ENCODE data around the gene ZNF14.
"Not testable (repeated sequence)": the region's sequence is repeated elsewhere in the genome, so short reads cannot be mapped to it uniquely, and the experiment has no call there.

Gene ZNF14

GRCh38 chr19:19686580-19686979 lies 46.3 kb downstream of the ZNF14 start:
- no peak for DNase-seq

- not testable (repeated sequence) for DNase-seq
These were observed 46.8 kb downstream of the ZNF14 start for GRCh38 chr19:19686119-19686518.

GRCh38 chr19:19679176-19680073 lies 53.5 kb downstream of the ZNF14 start:
- no peak for DNase-seq

- no peak for DNase-seq
These were observed 55.3 kb downstream of the ZNF14 start for GRCh38 chr19:19677579-19677978.

- DNase-seq, result no peak
These were observed 58.6 kb downstream of the ZNF14 start for GRCh38 chr19:19674315-19674714.

- DNase-seq, result no peak
These were observed 60.1 kb downstream of the ZNF14 start for GRCh38 chr19:19672816-19673215.

GRCh38 chr19:19670070-19670551 lies 62.8 kb downstream of the ZNF14 start:
- no peak for DNase-seq

GRCh38 chr19:19668230-19669012 lies 64.5 kb downstream of the ZNF14 start, which contains the start of gene ZNF101:
Gene ZNF101 (plus strand): TSS chr19:19668839. CDS start chr19:19668964, 125 bp downstream.
- DNase-seq, result peak; percentile 86

GRCh38 chr19:19665420-19665948 lies 67.4 kb downstream of the ZNF14 start:
- DNase-seq, result not testable (repeated sequence)

- DNase-seq, result peak; percentile 96
These were observed 69.4 kb downstream of the ZNF14 start, which contains the start of gene ATP13A1 for GRCh38 chr19:19663256-19664120. Gene ATP13A1 (minus strand): TSS chr19:19663676. CDS start chr19:19663666, 10 bp downstream.

GRCh38 chr19:19662871-19663255 lies 70.0 kb downstream of the ZNF14 start:
- no peak for DNase-seq

- DNase-seq, result no peak
These were observed 70.6 kb downstream of the ZNF14 start for GRCh38 chr19:19662344-19662743.

GRCh38 chr19:19661675-19662251 lies 71.1 kb downstream of the ZNF14 start:
- no peak for DNase-seq

GRCh38 chr19:19661141-19661674 lies 71.7 kb downstream of the ZNF14 start:
- no peak for DNase-seq
